GM12892 (cell line): Measurements from ENCODE around the gene CST6.
A peak's percentile ranks its signal among the peaks of the same experiment; 100 is the strongest.
"Not testable (repeated sequence)": the region's sequence is repeated elsewhere in the genome, so short reads cannot be mapped to it uniquely, and the experiment has no call there.

Experiments
- DNase-seq: peaks from one replicate; pipeline ENCODE4 v3.0.0; 2011; ENCODE audit not compliant: insufficient read length
- FAIRE-seq: peaks from 2 replicates; lab custom pipeline; 2011; peaks lifted over from hg19 to GRCh38; lab: Jason Lieb, UNC
- POLR2A ChIP-seq: IDR thresholded peaks from 2 replicates; pipeline ENCODE4 v1.6.1; 2011; ENCODE audit warnings: low read depth, low read length, control low read depth
- POLR2AphosphoS5 ChIP-seq: IDR thresholded peaks from 2 replicates; pipeline ENCODE4 v1.6.1; 2011; ENCODE audit warnings: low read depth, low read length, control low read depth
- TAF1 ChIP-seq: IDR thresholded peaks from 2 replicates; pipeline ENCODE4 v1.6.1; 2011; ENCODE audit warnings: low read depth, mild to moderate bottlenecking, control low read depth, low read length, borderline replicate concordance

The CST6 gene

GRCh38 chr11:66022401-66023185 lies 10.8 kb downstream of the CST6 start:
- peak; percentile 93 for DNase-seq
- TF ChIP-seq POLR2A (no peak), TAF1 (no peak), POLR2AphosphoS5 (no peak)
- peak; percentile 87 for FAIRE-seq

DNA sequence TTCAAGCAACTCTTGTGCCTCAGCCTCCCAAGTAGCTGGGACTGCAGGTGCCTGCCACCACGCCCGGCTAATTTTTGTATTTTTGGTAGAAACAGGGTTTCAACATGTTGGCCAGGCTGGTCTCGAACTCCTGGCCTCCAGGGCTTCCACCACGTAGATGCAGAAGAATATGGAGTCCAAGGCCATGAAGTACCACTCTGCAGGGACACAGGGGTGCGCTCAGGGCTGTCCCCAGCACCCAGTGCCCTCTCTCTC lies 11.3 kb downstream of the CST6 start:
- FAIRE-seq, DNase-seq: not testable (repeated sequence)

DNA sequence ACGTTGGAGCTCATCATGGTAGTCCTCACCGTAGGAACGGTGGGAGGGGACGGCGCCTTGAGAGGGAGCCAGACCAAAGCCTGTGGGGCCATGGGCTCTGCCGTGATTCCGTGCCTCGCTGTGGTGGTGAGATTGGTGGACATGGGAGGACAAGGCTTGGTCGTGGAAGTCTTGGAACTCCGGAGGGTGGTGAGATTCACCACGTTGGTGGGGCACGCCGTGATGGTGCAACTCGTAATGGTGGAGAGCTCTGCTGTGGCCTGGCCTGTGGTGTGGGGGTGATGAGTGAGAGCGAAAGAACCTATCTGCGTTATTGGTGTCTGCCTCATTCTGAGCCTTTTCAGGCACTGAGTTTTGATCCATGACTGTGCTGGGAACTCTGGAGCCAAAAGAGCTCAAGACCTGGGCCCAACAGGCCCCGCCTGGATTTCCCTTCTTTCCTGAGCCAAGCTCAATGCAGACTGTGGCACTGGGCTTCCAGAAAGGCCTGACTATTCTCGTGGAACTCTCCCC lies 14.3 kb downstream of the CST6 start, which contains the start of gene CATSPER1:
CATSPER1 (minus strand) TSS at position 463 of the 513 bp plus-strand sequence; CDS start at position 363, 100 bp downstream.
- FAIRE-seq (peak; percentile 66), DNase-seq (no peak)
- no peak for TF ChIP-seq POLR2A

DNA sequence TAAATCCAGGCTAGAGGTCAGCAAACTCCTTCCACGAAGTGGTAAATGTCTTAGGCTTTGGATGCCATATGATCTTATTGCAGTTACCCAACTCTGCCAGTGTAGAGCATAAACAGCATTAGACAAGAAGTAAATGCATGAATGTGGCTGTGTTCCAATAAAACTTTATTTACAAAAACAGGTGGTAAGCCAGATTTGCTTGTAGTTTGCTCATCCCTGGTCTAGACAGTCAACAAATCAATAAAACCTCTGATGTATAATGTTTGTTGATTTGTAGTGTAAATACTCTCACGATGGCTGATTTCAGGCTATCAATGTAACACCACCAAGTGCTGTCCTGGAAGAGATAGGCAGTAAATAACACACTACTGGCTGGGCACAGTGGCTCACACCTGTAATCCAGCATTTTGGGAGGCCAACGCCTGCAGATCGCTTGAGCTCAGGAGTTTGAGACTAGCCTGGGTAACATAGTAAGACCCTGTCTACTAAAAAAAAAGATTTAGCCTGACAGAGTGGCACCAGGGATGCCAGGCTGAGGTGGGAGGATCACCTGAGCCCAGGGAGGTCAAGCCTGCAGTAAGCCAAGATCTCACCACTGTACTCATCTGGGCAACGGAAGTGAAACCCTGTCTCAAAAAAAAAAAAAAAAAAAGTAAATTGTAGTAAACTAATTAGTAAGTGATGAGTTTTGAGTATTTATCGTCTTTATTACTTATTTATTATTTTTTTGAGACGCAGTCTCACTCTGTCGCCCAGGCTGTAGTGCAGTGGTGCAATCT lies 21.3 kb downstream of the CST6 start:
- no peak for TF ChIP-seq TAF1
- no peak for TF ChIP-seq POLR2AphosphoS5
- no peak for TF ChIP-seq POLR2A
- peak; percentile 91 for FAIRE-seq
- no peak for DNase-seq

DNA sequence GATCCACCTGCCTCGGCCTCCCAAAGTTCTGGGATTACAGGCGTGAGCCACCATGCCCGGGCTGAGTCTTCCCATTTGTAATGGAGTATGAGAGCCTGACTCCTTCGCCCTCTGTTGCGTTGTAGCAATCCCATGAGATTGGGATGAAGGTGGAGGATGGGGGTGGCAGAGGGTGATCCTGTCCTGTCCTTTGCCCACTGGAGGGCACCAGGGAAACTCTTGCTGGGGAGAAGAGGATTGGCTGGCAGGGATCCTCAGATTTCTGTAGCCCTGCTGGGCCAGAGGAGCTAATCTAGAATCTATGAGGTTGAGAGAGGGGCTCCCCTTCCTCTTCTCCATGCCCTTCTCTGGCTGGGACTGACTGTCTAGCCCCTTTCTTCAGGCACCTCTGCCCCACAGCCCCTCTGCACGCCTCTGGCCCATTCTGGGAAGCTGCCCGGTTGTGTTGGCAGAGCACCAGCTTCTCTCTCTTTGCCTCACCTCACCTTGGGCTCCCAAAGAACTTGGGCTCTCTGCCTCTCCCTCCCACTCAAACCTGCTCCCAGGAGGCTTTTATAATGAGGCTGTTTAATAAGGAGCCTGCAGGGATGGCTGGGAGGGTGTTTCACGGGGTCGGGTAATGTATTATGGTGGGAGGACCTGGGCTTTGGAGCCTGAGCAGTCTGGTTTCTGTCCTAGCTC lies 24.0 kb downstream of the CST6 start:
- FAIRE-seq (no peak), DNase-seq (no peak)
- no peak for TF ChIP-seq TAF1
- no peak for TF ChIP-seq POLR2A
- no peak for TF ChIP-seq POLR2AphosphoS5

GRCh38 chr11:66036334-66036710 lies 24.5 kb downstream of the CST6 start:
- FAIRE-seq: no peak

GRCh38 chr11:66037327-66037726 lies 25.5 kb downstream of the CST6 start:
- TF ChIP-seq TAF1: no peak
- TF ChIP-seq POLR2A: no peak
- no peak for TF ChIP-seq POLR2AphosphoS5
- DNase-seq (no peak), FAIRE-seq (no peak)

More at GRCh38 chr11:66036334-66036710, 24.5 kb downstream of the CST6 start:
- TF ChIP-seq TAF1: no peak
- no peak for TF ChIP-seq POLR2AphosphoS5
- TF ChIP-seq POLR2A: no peak
- DNase-seq: no peak

GRCh38 chr11:66039765-66040164 lies 28.0 kb downstream of the CST6 start:
- TF ChIP-seq POLR2AphosphoS5 (no peak), POLR2A (no peak), TAF1 (no peak)
- DNase-seq (no peak), FAIRE-seq (no peak)

DNA sequence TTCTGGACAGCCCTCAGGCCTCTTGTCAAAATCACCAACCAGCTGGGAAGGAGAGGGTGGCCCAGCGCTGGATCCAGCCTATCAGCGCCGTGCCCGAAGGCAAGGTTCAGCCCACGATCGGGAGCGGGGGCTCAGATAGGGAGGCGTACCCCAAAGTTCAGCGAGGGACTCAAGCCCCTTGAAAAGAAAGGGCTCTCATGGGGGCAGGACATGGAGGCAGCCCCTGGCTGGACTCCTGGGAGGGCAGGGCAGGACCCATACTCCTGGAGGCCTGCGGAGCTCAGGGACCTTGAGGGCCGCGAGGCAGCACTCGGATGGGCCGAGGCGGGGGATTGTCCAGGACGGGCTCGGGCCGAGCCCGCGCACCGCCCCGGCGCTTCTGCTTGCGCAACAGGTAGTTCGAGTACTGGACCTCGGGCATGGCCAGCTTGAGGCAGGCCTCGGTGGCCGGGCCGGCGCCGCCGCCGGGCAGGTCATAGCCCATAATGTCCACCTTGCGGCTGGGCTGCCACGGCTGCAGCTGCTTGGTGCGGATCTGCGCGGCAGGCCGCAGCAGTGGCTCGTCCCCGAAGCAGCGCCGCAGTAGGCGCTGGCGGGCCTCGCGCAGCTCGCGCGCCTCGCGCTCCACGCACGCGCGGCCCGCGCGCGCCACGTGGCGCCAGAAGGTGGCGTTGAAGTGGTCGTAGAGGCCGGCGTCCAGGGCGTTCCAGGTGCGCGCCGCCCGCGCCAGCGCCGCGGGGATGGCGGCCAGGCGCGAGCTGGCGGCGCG lies 30.6 kb downstream of the CST6 start:
- no peak for DNase-seq
- TF ChIP-seq POLR2A: no peak
- no peak for TF ChIP-seq POLR2AphosphoS5
- TF ChIP-seq TAF1: no peak
- FAIRE-seq: no peak

DNA sequence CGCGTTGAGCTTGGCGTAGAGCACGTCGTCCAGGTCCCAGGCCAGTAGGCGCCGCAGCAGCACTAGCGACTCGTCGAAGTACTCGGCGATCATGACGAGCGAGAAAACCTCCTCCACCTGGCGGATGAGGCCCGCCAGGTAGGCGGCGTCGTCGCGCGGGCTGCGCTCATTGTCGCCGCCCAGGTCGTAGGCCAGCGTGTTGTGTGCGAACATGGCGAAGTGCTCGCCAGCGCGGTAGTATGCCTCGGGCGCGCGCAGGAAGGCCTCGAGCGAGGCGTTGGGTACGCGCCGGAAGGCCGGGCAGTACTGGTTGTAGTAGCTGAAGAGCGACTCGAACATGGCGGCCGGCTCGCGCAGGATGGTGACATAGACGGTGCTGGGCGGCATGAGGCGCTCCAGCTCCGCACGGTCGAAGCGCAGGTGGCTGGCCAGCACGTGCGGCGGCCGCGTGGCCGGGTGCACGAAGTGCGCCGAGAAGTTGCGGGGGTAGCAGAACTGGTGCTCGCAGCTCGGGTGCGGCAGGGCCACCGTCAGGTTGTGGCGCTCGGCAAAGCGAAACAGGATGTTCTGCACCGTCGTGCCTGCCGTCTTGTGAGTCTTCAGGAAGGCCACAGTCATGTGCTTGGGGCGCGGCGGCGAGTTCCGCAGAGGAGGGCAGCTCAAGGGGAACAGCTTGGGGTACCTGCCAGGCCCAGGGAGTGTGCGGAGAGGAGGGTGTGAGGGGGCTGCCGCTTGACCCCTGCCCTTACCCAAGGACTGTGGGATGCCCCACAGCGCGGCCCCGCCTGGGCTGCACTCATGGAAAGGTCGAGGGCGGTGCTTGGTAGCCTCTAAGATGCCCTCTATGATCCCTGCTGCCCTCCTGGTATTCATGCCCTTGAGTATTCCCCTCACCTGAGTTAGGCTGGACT lies 31.4 kb downstream of the CST6 start:
- DNase-seq: no peak
- no peak for TF ChIP-seq POLR2A
- TF ChIP-seq TAF1: no peak
- TF ChIP-seq POLR2AphosphoS5: no peak
- no peak for FAIRE-seq
